B cell (primary cell): Measurements from ENCODE around the gene CAMK2B.

ENCODE experiments used
- CTCF ChIP-seq: fragments of 200-600 bp; IDR thresholded peaks from one replicate; pipeline ENCODE4 v1.8.0; 2022; ENCODE audit warnings: antibody characterized with exemption, mild to moderate bottlenecking
- EZH2 ChIP-seq: IDR thresholded peaks from 2 replicates; pipeline ENCODE4 v1.6.1; 2012; ENCODE audit warnings: borderline replicate concordance, low read depth, mild to moderate bottlenecking, moderate library complexity, low read length; ENCODE audit not compliant: insufficient read depth, poor library complexity, severe bottlenecking

- no peak for TF ChIP-seq CTCF
- no peak for TF ChIP-seq EZH2
Observed at GRCh38 chr7:44258423-44258760, 67.0 kb downstream of the CAMK2B start.
